GM23338 (cell line): ENCODE data around the gene SCGB1D2. TPM values are rescaled to one million over a fixed set of nuclear protein-coding genes. Genes with fewer than 3 reads are reported as not detected.

Experiments used
- ATAC-seq: fragments of 200-7000 bp; cut with Tn5 transposase; 3 replicates; pipeline ENCODE4 v1.9.1; 2020
- DNase-seq: peaks from one replicate; pipeline ENCODE4 v3.0.0-alpha.2; 2015; ENCODE audit warnings: low spot score
- H2AFZ ChIP-seq: fragments of 200-600 bp; sonication (generic); 2 replicates; pipeline ENCODE4 v1.8.0; 2016; ENCODE audit warnings: antibody characterized with exemption, mild to moderate bottlenecking, moderate library complexity
- H3F3A ChIP-seq: fragments of 200-600 bp; sonication (generic); replicated peaks from 2 replicates; pipeline ENCODE4 v1.8.0; 2017; ENCODE audit warnings: antibody characterized with exemption, mixed run types, low read depth
- H3K27ac ChIP-seq: fragments of 200-600 bp; sonication (generic); 2 replicates; pipeline ENCODE4 v1.6.1; 2016; ENCODE audit warnings: low read depth
- H3K27me3 ChIP-seq: fragments of 200-600 bp; sonication (generic); 2 replicates; pipeline ENCODE4 v1.8.0; 2016; ENCODE audit warnings: mild to moderate bottlenecking, mixed run types, moderate library complexity; ENCODE audit not compliant: insufficient read depth
- H3K36me3 ChIP-seq: fragments of 200-600 bp; sonication (generic); 2 replicates; pipeline ENCODE4 v1.8.0; 2016; ENCODE audit warnings: mild to moderate bottlenecking; ENCODE audit not compliant: insufficient read depth
- H3K4me1 ChIP-seq: fragments of 200-600 bp; sonication (generic); 2 replicates; pipeline ENCODE4 v1.8.0; 2016; ENCODE audit warnings: mild to moderate bottlenecking, moderate library complexity; ENCODE audit not compliant: insufficient read depth
- H3K4me2 ChIP-seq: fragments of 200-600 bp; sonication (generic); 2 replicates; pipeline ENCODE4 v1.7.1; 2017; ENCODE audit warnings: mixed run types
- H3K4me3 ChIP-seq: fragments of 200-600 bp; sonication (generic); 2 replicates; pipeline ENCODE4 v1.6.1; 2016; ENCODE audit warnings: mixed run types
- H3K79me2 ChIP-seq: fragments of 200-600 bp; sonication (generic); replicated peaks from 2 replicates; pipeline ENCODE4 v1.8.0; 2017; ENCODE audit warnings: mild to moderate bottlenecking; ENCODE audit not compliant: insufficient read depth
- H3K9me2 ChIP-seq: fragments of 200-600 bp; sonication (generic); 2 replicates; pipeline ENCODE4 v1.8.0; 2017; ENCODE audit not compliant: insufficient read depth
- H4K20me1 ChIP-seq: fragments of 200-600 bp; sonication (generic); replicated peaks from 2 replicates; pipeline ENCODE4 v1.8.0; 2017; ENCODE audit warnings: mild to moderate bottlenecking; ENCODE audit not compliant: insufficient read depth
- H3K27ac Mint-ChIP-seq: 2 replicates; pipeline ENCODE4 v1.8.0; 2020; ENCODE audit warnings: inconsistent platforms, mild to moderate bottlenecking, moderate library complexity, mixed read lengths
- H3K27me3 Mint-ChIP-seq: 3 replicates; pipeline ENCODE4 v1.8.0; 2022; ENCODE audit warnings: low read depth, mild to moderate bottlenecking, moderate library complexity, mixed read lengths, inconsistent platforms; ENCODE audit not compliant: insufficient read depth, poor library complexity
- H3K36me3 Mint-ChIP-seq: 3 replicates; pipeline ENCODE4 v1.8.0; 2021; ENCODE audit warnings: low read depth, mild to moderate bottlenecking, inconsistent platforms, moderate library complexity, mixed read lengths
- H3K4me1 Mint-ChIP-seq: 3 replicates; pipeline ENCODE4 v1.8.0; 2020; ENCODE audit warnings: mild to moderate bottlenecking, inconsistent platforms, mixed read lengths
- H3K4me3 Mint-ChIP-seq: 3 replicates; pipeline ENCODE4 v1.8.0; 2021; ENCODE audit warnings: moderate library complexity, mild to moderate bottlenecking, inconsistent platforms, mixed read lengths
- H3K9me3 Mint-ChIP-seq: 3 replicates; pipeline ENCODE4 v1.8.0; 2020; ENCODE audit warnings: moderate library complexity, mild to moderate bottlenecking, inconsistent platforms, mixed read lengths
- CREB1 ChIP-seq: fragments of 250-450 bp; sonication (Bioruptor Pico); IDR thresholded peaks from 2 replicates; pipeline ENCODE4 v1.5.0; 2020; ENCODE audit warnings: low read depth, mild to moderate bottlenecking, moderate library complexity
- CTCF ChIP-seq, 2 experiments: fragments of 200-600 bp in 1 of 2; sonication (generic) in 1 of 2; conservative IDR thresholded peaks; 2 replicates each; pipeline versions ENCODE4 v1.5.1 to v1.6.1; 2016 to 2017; ENCODE audit warnings: antibody characterized with exemption in 2 of 2, low read depth in 2 of 2, mild to moderate bottlenecking in 2 of 2, moderate library complexity in 1 of 2
- ETS1 ChIP-seq: IDR thresholded peaks from 2 replicates; pipeline ENCODE4 v1.6.1; 2016; ENCODE audit warnings: antibody characterized with exemption
- EZH2 ChIP-seq: fragments of 200-600 bp; sonication (generic); IDR thresholded peaks from one replicate; pipeline ENCODE4 v1.8.0; 2017; ENCODE audit warnings: antibody characterized with exemption, mild to moderate bottlenecking, low read depth; ENCODE audit not compliant: unreplicated experiment
- EZH2phosphoT487 ChIP-seq: fragments of 200-600 bp; sonication (generic); IDR thresholded peaks from one replicate; pipeline ENCODE4 v1.8.1; 2018; ENCODE audit warnings: antibody characterized with exemption; ENCODE audit not compliant: unreplicated experiment
- JUNB ChIP-seq: IDR thresholded peaks from one replicate; pipeline ENCODE4 v1.6.1; 2016; ENCODE audit warnings: antibody characterized with exemption; ENCODE audit not compliant: unreplicated experiment
- NANOG ChIP-seq: IDR thresholded peaks from 2 replicates; pipeline ENCODE4 v1.6.1; 2016; ENCODE audit warnings: antibody characterized with exemption, borderline replicate concordance
- POLR2AphosphoS5 ChIP-seq: IDR thresholded peaks from 2 replicates; pipeline ENCODE4 v1.6.1; 2016; ENCODE audit warnings: antibody characterized with exemption, low read depth
- REST ChIP-seq: IDR thresholded peaks from one replicate; pipeline ENCODE4 v1.6.1; 2018; ENCODE audit warnings: antibody characterized with exemption; ENCODE audit not compliant: unreplicated experiment
- STAT1 ChIP-seq: IDR thresholded peaks from one replicate; pipeline ENCODE4 v1.6.1; 2016; ENCODE audit warnings: antibody characterized with exemption; ENCODE audit not compliant: unreplicated experiment
- ZNF114 ChIP-seq: fragments of 250-450 bp; sonication (Bioruptor Pico); IDR thresholded peaks from 2 replicates; pipeline ENCODE4 v1.5.0; 2020; ENCODE audit warnings: mild to moderate bottlenecking, moderate library complexity
- ZNF331 ChIP-seq: fragments of 250-450 bp; sonication (Bioruptor Pico); IDR thresholded peaks from 2 replicates; pipeline ENCODE4 v1.5.0; 2020; ENCODE audit warnings: low read depth, mild to moderate bottlenecking, moderate library complexity
- ZNF462 ChIP-seq: fragments of 250-450 bp; sonication (Bioruptor Pico); IDR thresholded peaks from 2 replicates; pipeline ENCODE4 v1.5.0; 2020; ENCODE audit warnings: mild to moderate bottlenecking, moderate library complexity
- polyA plus RNA-seq: library from polyadenylated mRNA; unstranded; fragments of >200 nt; fragmentation: Nextera tagmentation; extraction: Ambion mirVana; gene quantifications from 2 replicates; pipeline ENCODE4 v1.2.1, GENCODE V29; 2016
- total RNA-seq: library from RNA; depleted of rRNA; stranded (reverse); fragments of >200 nt; shearing (Covaris generic); gene quantifications from 2 replicates; pipeline ENCODE4 v1.2.3, GENCODE V29; 2014

Gene SCGB1D2
- total and polyA plus RNA-seq, 2 experiments from 2014 or later = not detected

GRCh38 chr11:62204430-62204829 is 37.6 kb upstream of the SCGB1D2 start:
- H3K79me2 ChIP-seq = no peaks in the 10 kb centered on the region
- H3F3A ChIP-seq = no peaks in the 10 kb centered on the region
- no peak overlapping the region for H2AFZ ChIP-seq

More at GRCh38 chr11:62204430-62204829, 37.6 kb upstream of the SCGB1D2 start:
- H3K4me3 Mint-ChIP-seq = no peak overlapping the region
- no peak overlapping the region for H3K4me3 ChIP-seq
- no peaks in the 10 kb centered on the region for H3K4me1 Mint-ChIP-seq
- H4K20me1 ChIP-seq = no peaks in the 10 kb centered on the region
- H3K9me3 Mint-ChIP-seq = no peaks in the 10 kb centered on the region
- H3K36me3 Mint-ChIP-seq = no peaks in the 10 kb centered on the region
- peaks cover 7% of the 10 kb centered on the region for H3K27me3 Mint-ChIP-seq
- no peak overlapping the region for H3K27ac ChIP-seq
- no peaks in the 10 kb centered on the region for H3K9me2 ChIP-seq
- TF ChIP-seq CTCF (conservative IDR thresholded peaks at IDR 0.05; ENCODE audit: low read depth in 2 of 2) (no peak), ZNF114 (CRISPR knock-in tag) (no peak), NANOG (no peak), ETS1 (no peak), STAT1 (no peak), POLR2AphosphoS5 (no peak), CREB1 (CRISPR knock-in tag) (no peak), ZNF331 (no peak), EZH2phosphoT487 (no peak), REST (no peak), EZH2 (no peak), ZNF462 (CRISPR knock-in tag) (no peak), JUNB (no peak)
- no peak for DNase-seq
- no peaks in the 10 kb centered on the region for H3K36me3 ChIP-seq
- ATAC-seq = no peak
- H3K27me3 ChIP-seq = no peaks in the 10 kb centered on the region
- H3K4me1 ChIP-seq = no peaks in the 10 kb centered on the region
- no peak overlapping the region for H3K27ac Mint-ChIP-seq
- no peak overlapping the region for H3K4me2 ChIP-seq
